Gastroesophageal sphincter (tissue), 3 donors: ENCODE data around the gene CNEP1R1.

Source experiments
- CTCF ChIP-seq, 4 experiments: fragments of 200-600 bp in 2 of 4; fragments of 450-650 bp in 2 of 4; sonication (generic) in 1 of 4; IDR thresholded peaks; one replicate each; pipeline ENCODE4 v1.5.1; 2017 to 2019; ENCODE audit warnings: antibody characterized with exemption in 4 of 4, mild to moderate bottlenecking in 2 of 4, moderate library complexity in 2 of 4
- EP300 ChIP-seq: sonication (generic); formaldehyde crosslinking; IDR thresholded peaks from one replicate; pipeline ENCODE4 v1.6.1; 2017; ENCODE audit warnings: antibody characterized with exemption, mild to moderate bottlenecking
- POLR2A ChIP-seq, 2 donors: fragments of 450-650 bp; IDR thresholded peaks; one replicate each; pipeline ENCODE4 v1.6.1; 2017; ENCODE audit warnings: antibody characterized with exemption in 2 of 2, mild to moderate bottlenecking in 2 of 2, moderate library complexity in 1 of 2
- POLR2AphosphoS5 ChIP-seq: sonication (generic); formaldehyde crosslinking; IDR thresholded peaks from one replicate; pipeline ENCODE4 v1.6.1; 2017; ENCODE audit warnings: antibody characterized with exemption

GRCh38 chr16:50027829-50028228, 2.8 kb downstream of the CNEP1R1 start:
- TF ChIP-seq POLR2A (IDR thresholded peaks at IDR 0.05) (no peak), CTCF (IDR thresholded peaks at IDR 0.05) (no peak), POLR2AphosphoS5 (no peak), EP300 (no peak)
